MM.1S (cell line): ENCODE measurements around the gene SNAI3.

Source experiments
- EZH2 ChIP-seq: fragments of 300-600 bp; sonication (generic); optimal IDR thresholded peaks from 2 replicates; pipeline ENCODE3; 2017; ENCODE audit warnings: low read depth, mild to moderate bottlenecking, antibody characterized with exemption, low read length, mixed read lengths
- TF ChIP-seq, protein P1 (sequence below): fragments of 300-600 bp; sonication (generic); IDR thresholded peaks from 2 replicates; pipeline ENCODE4 v1.5.1; 2016; ENCODE audit warnings: antibody characterized with exemption, low read length, mixed read lengths

DNA sequence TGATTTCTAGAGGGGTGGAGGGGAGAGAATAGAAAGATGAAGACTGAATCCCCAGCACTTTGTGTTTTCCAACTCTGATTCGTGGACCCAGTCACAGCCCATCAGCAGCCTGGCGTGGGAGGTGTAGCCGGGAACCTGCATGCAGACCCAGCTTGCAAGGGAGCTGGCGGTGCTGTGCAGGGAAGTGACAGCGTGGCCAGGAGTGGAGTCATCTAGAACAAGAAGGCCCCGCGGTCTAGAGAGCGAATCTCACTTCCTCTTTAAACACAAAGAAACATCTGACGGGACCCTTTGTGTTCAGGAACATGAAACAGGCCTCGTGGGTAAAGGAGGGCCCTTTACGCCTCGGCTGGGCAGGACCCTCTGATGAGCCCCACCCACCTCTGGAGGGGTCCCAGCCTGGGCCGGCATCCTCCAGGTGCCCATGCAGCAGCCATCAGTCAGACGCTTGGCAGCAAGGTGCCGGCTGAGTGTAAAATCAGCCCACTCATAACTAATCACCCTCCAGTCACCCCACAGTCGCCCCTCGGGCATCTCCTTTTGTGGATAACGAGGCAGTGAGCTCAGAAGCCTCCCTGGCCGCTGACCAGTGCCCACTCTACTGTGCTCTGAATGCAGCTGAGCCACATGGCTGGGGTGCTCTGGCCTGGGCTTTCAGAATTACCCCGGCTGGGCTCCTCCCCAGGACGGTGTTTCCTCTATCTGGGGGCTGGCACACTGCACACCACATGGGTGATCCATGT lies 4.4 kb downstream of the SNAI3 start:
- TF ChIP-seq, protein P1, sequence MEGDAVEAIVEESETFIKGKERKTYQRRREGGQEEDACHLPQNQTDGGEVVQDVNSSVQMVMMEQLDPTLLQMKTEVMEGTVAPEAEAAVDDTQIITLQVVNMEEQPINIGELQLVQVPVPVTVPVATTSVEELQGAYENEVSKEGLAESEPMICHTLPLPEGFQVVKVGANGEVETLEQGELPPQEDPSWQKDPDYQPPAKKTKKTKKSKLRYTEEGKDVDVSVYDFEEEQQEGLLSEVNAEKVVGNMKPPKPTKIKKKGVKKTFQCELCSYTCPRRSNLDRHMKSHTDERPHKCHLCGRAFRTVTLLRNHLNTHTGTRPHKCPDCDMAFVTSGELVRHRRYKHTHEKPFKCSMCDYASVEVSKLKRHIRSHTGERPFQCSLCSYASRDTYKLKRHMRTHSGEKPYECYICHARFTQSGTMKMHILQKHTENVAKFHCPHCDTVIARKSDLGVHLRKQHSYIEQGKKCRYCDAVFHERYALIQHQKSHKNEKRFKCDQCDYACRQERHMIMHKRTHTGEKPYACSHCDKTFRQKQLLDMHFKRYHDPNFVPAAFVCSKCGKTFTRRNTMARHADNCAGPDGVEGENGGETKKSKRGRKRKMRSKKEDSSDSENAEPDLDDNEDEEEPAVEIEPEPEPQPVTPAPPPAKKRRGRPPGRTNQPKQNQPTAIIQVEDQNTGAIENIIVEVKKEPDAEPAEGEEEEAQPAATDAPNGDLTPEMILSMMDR: no peak
- no peak for TF ChIP-seq EZH2
